Activated T-helper 1 cell treated with Interleukin-2 at 50 U/mL for 16 hours (primary cell): Measurements from ENCODE around the gene PCDH18.
"Not testable (repeated sequence)": the region's sequence is repeated elsewhere in the genome, so short reads cannot be mapped to it uniquely, and the experiment has no call there.

ENCODE experiments used
- DNase-seq: peaks from one replicate; pipeline ENCODE4 v3.0.0-alpha.2; 2020; ENCODE audit warnings: low read depth

Gene PCDH18

GRCh38 chr4:137531168-137531985 lies 917 bp downstream of the PCDH18 start:
- no peak for DNase-seq

DNA sequence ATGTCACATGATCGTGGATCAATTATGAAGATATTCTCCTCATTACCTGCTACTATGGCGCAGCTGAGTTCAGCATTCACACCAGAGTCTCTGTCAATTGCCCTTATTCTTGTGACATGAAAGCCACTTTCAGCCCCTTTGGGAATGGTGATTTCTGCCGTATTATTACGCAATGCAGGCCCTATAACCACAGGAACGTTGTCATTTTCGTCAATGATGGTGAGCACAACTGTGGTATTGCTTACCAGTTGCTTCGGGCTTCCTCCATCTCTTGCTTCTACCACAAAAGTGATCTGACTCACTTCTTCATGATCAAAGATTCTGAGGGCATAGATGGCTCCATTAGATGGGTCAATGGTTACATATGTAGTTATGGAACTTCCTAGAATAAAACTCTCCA lies 2.1 kb downstream of the PCDH18 start:
- no peak for DNase-seq

GRCh38 chr4:137529432-137529831 lies 2.9 kb downstream of the PCDH18 start:
- no peak for DNase-seq

- no peak for DNase-seq
Measured at GRCh38 chr4:137528673-137529072, 3.6 kb downstream of the PCDH18 start.

GRCh38 chr4:137526681-137527080 lies 5.6 kb downstream of the PCDH18 start:
- no peak for DNase-seq

- no peak for DNase-seq
Measured at GRCh38 chr4:137524725-137525369, 7.4 kb downstream of the PCDH18 start.

- DNase-seq = no peak
Measured at GRCh38 chr4:137523329-137523728, 9.0 kb downstream of the PCDH18 start.

DNA sequence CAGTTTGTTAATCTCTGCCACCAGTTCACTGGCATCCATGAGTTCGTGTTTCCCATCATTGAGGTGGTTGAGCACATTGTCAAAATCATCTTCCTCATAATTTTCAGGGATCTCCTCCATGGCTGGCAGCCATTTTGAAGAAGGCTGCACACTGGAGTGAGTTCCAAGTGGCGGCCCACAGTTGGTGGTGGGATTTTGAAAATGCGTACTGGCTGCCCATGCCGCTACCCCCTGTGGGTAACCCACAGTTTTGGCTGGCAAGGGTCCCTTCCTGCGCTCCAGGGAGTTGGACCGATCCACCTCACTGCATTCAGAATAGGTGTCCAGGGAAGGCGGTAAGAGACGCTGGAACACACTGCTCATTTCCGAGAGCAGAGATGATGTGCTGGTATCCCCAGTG lies 11.2 kb downstream of the PCDH18 start:
- DNase-seq = no peak

- DNase-seq = no peak
Measured at GRCh38 chr4:137519406-137519805, 12.9 kb downstream of the PCDH18 start.

GRCh38 chr4:137517323-137517722 lies 15.0 kb downstream of the PCDH18 start:
- DNase-seq = not testable (repeated sequence)

DNA sequence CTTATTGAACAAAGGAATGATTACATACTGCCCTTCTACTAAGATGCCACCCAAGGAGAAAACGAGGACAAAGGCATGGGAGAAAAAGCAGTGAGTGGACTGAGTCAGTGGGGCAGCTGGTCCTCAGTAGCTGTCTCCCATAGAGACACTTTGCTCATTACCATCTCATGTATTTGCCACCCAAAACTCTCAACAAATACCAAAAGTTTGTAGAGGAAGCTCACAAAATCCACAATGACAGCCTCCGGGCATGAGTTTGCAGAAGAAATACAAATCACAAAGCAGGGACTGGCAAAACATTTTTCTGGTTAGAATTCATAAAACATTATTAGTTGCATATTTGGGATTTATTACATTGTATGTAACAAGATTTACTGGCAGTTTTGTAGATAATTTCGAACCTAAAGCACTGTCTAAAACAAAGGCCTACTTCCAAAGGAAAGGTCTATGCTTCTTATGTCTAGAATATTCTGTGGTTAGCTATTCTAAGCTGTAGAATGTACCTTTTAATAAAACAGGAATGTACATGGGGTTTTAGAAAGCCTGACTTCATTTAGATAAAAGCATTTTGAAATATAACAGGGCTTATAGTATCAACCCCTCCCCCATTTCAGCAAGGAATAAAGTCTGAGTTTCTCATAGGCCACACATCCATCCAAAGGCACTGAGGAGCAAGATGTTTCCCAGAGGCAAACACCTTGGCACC lies 17.7 kb downstream of the PCDH18 start:
- DNase-seq = no peak

- no peak for DNase-seq
Measured at GRCh38 chr4:137510557-137511265, 21.6 kb downstream of the PCDH18 start.

GRCh38 chr4:137509855-137510282 lies 22.4 kb downstream of the PCDH18 start:
- no peak for DNase-seq

GRCh38 chr4:137502339-137503129 lies 29.8 kb downstream of the PCDH18 start:
- DNase-seq = no peak

DNA sequence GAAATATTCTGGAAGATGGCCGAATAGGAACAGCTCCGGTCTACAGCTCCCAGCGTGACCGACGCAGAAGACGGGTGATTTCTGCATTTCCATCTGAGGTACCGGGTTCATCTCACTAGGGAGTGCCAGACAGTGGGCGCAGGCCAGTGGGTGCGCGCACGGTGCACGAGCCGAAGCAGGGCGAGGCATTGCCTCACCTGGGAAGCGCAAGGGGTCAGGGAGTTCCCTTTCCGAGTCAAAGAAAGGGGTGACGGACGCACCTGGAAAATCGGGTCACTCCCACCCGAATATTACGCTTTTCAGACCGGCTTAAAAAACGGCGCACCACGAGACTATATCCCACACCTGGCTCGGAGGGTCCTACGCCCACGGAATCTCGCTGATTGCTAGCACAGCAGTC lies 36.0 kb downstream of the PCDH18 start:
- DNase-seq = not testable (repeated sequence)

DNA sequence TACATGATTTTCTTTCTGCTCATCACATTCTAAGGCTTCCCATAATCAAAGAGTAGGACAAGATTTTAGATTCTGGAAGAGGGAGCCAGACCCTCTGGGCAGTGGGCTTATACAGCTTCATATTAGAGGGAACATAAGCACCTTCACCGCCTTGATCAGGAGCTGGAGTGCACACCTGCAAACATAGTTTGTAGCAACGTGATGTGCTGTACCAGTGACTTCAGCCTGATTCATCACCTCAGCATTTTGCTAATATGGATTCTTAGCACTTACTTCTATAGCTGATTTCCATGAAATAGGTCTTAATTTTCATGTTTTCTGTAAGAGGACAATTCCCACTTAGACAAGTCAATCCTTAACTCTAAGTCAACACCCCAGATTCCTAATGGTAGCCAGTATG lies 36.7 kb downstream of the PCDH18 start:
- no peak for DNase-seq

DNA sequence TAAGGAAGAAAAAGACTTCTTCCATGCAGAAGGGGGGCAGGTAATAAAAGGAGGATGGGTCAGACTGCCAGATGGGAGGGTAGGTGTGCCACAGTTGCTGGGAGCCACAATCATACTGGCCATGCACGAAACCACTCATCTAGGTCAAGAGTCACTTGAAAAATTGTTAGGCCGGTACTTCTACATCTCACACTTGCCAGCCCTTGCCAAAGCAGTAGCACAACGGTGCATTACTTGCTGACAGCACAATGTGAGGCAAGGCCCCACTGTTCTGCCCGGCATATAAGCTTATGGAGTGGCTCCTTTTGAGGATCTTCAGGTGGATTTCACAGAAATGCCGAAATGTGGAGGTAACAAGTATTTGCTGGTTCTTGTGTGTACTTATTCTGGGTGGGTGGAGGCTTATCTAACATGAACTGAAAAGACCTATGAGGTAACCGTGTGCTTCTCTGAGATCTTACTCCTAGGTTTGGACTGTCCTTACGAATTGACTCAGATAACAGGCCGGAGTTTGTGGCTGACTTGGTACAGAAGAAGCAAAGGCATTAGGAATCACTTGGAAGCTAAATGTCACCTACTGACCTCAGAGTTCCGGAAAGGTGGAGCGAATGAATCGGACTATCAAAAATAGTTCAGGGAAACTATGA lies 48.9 kb downstream of the PCDH18 start:
- DNase-seq = not testable (repeated sequence)

DNA sequence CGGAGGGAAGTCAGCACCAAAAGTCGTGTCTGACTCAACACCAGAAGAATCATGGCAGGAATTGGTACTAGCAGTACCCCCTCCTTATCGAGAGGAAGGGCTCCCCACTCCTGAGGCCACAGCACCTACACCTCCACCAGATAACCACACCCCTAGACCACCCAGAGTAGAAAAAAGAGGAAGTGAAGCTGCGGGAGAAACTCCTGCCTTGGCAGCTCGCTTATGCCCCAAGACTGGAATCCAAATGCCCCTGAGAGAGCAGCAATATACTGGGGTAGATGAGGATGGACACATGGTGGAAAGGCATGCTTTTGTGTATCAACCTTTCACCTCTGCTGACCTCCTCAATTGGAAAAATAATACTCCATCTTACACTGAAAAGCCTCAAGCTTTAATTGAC lies 52.6 kb downstream of the PCDH18 start:
- DNase-seq = not testable (repeated sequence)

- no peak for DNase-seq
Measured at GRCh38 chr4:137476345-137476744, 55.9 kb downstream of the PCDH18 start.

GRCh38 chr4:137474711-137475301 lies 57.5 kb downstream of the PCDH18 start:
- no peak for DNase-seq

DNA sequence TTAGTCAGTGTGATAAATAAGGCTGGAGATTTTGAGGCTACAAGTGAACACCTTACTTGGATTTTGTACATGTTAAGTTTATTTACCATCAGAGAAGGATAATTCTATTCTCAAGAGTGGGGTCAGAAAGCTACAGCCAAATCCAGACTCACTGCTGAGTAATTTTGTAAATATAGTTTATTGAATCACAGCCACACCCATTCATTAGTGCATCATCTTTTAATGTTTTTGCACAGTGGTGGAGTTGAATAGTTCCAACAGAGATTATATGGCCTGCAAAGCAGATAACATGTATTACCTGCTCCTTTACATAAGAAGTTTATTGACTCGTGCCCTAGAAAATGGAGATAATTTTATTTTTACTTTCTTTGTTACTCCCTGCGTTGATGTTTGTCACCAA lies 60.4 kb downstream of the PCDH18 start:
- DNase-seq = no peak
